ENCODE results near the gene HHAT.

HHAT gene

GRCh38 chr1:210617293-210617692 is 288.6 kb downstream of the HHAT start:
- no peak for DNase-seq

- DNase-seq, result no peak
Observed at GRCh38 chr1:210618369-210618768, 289.7 kb downstream of the HHAT start.

GRCh38 chr1:210620867-210621488 is 292.3 kb downstream of the HHAT start:
- DNase-seq, result no peak

GRCh38 chr1:210621712-210622111 is 293.0 kb downstream of the HHAT start:
- no peak for DNase-seq

- DNase-seq, result no peak
Observed at GRCh38 chr1:210624722-210625121, 296.0 kb downstream of the HHAT start.

GRCh38 chr1:210625715-210626114 is 297.0 kb downstream of the HHAT start:
- DNase-seq, result no peak

GRCh38 chr1:210626341-210626740 is 297.6 kb downstream of the HHAT start:
- DNase-seq, result no peak

GRCh38 chr1:210627755-210628154 is 299.1 kb downstream of the HHAT start:
- DNase-seq, result no peak

- no peak for DNase-seq
Observed at GRCh38 chr1:210629276-210629675, 300.6 kb downstream of the HHAT start.

GRCh38 chr1:210631399-210631798 is 302.7 kb downstream of the HHAT start:
- no peak for DNase-seq

GRCh38 chr1:210633140-210633539 is 304.4 kb downstream of the HHAT start:
- DNase-seq, result no peak

GRCh38 chr1:210633636-210634035 is 304.9 kb downstream of the HHAT start:
- no peak for DNase-seq

- DNase-seq, result no peak
Observed at GRCh38 chr1:210635108-210635507, 306.4 kb downstream of the HHAT start.

GRCh38 chr1:210641582-210641981 is 312.9 kb downstream of the HHAT start:
- DNase-seq, result no peak

GRCh38 chr1:210645582-210646257 is 317.0 kb downstream of the HHAT start:
- no peak for DNase-seq

GRCh38 chr1:210646258-210646616 is 317.5 kb downstream of the HHAT start:
- DNase-seq, result no peak

GRCh38 chr1:210647406-210648333 is 319.0 kb downstream of the HHAT start:
- DNase-seq, result no peak

- DNase-seq, result no peak
Observed at GRCh38 chr1:210648588-210649269, 320.0 kb downstream of the HHAT start.

GRCh38 chr1:210650403-210650802 is 321.7 kb downstream of the HHAT start:
- DNase-seq, result no peak

GRCh38 chr1:210652329-210652954 is 323.7 kb downstream of the HHAT start:
- no peak for DNase-seq

- no peak for DNase-seq
Observed at GRCh38 chr1:210653771-210654170, 325.1 kb downstream of the HHAT start.

GRCh38 chr1:210654176-210654981 is 325.7 kb downstream of the HHAT start:
- no peak for DNase-seq

Measured in NCI-H510A (cell line).